ENCODE data around the gene CLCN3. TPM values are rescaled to one million over a fixed set of nuclear protein-coding genes. Genes with fewer than 3 reads are reported as not detected.

The CLCN3 gene
- total RNA-seq, 3 donors from 2014 or later (not counting 1 experiment from before 2014, with no cell fraction given) = 20.7 to 26.0 (median 21.0) TPM

DNA sequence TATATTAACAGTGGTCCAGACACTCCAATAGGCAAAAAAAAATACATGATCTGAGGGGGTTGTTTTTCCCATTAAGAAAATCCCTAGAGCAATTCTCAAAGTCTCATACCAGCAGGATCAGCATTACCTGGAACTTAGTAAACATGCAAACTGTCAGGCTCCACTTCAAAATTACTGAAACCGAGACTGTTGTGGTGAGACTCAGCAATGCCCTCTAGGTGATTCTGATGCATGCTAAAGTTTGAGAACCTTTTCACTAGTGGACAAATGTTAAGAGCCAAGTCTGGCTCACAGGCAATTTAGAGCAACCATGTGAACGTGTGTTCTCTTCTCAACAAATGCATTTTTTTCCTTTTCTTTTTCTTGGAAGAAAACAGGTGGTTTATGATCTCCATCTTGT, 38.2 kb upstream of the CLCN3 start:
- peaks cover 9% of the 10 kb centered on the region for H3K36me3 ChIP-seq (ENCODE audit: control insufficient read depth, insufficient read depth, low read length)
- H3K27ac ChIP-seq (ENCODE audit: low read length) = no peak overlapping the region
- H3K4me1 ChIP-seq (ENCODE audit: control insufficient read depth, insufficient read depth, low read length) = no peaks in the 10 kb centered on the region
- H3K4me3 ChIP-seq (ENCODE audit: low read length) = no peak overlapping the region
- no peaks in the 10 kb centered on the region for H3K9me3 ChIP-seq (ENCODE audit: control insufficient read depth, insufficient read depth, low read length)
- no peak overlapping the region for H3K4me3 Mint-ChIP-seq
- H3K27me3 ChIP-seq (ENCODE audit: control insufficient read depth, insufficient read depth, low read length) = no peaks in the 10 kb centered on the region
- H3K27ac Mint-ChIP-seq = no peak overlapping the region
- no peak for ATAC-seq
- H3K9me3 Mint-ChIP-seq = no peaks in the 10 kb centered on the region
- no peaks in the 10 kb centered on the region for H3K4me1 Mint-ChIP-seq
- no peaks in the 10 kb centered on the region for H3K27me3 Mint-ChIP-seq (ENCODE audit: low read depth in 2 of 2)
- intact Hi-C loops (cut with micrococcal nuclease) = no loop called here
- 88% methylated on average over 2 of the region's 2 CpGs for WGBS (ENCODE audit: insufficient coverage)
- TF ChIP-seq, protein P1, sequence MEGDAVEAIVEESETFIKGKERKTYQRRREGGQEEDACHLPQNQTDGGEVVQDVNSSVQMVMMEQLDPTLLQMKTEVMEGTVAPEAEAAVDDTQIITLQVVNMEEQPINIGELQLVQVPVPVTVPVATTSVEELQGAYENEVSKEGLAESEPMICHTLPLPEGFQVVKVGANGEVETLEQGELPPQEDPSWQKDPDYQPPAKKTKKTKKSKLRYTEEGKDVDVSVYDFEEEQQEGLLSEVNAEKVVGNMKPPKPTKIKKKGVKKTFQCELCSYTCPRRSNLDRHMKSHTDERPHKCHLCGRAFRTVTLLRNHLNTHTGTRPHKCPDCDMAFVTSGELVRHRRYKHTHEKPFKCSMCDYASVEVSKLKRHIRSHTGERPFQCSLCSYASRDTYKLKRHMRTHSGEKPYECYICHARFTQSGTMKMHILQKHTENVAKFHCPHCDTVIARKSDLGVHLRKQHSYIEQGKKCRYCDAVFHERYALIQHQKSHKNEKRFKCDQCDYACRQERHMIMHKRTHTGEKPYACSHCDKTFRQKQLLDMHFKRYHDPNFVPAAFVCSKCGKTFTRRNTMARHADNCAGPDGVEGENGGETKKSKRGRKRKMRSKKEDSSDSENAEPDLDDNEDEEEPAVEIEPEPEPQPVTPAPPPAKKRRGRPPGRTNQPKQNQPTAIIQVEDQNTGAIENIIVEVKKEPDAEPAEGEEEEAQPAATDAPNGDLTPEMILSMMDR (IDR thresholded peaks at IDR 0.05) = no peak
- DNase-seq = no peak
- H3K36me3 Mint-ChIP-seq = peaks cover 7% of the 10 kb centered on the region

DNA sequence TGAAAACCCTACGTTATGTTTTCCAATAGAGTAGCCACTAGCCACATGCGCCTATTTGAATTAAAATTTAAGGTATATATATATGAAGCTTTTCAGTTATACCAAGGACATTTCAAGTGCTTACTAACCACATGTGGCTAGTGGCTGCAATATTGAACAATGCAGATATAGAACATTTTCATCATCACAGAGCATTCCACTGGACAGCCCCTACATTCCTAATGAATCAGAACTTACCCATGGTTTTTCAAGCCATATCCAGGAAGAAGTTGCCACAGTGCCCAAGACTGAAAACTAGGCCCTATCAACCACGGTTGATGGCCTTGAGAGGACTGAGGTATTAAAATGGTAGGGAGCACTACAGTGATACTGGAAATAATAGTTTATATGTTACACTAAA, 37.7 kb upstream of the CLCN3 start:
- H3K4me3 Mint-ChIP-seq = no peak overlapping the region
- H3K27me3 Mint-ChIP-seq (ENCODE audit: low read depth in 2 of 2) = no peaks in the 10 kb centered on the region
- DNase-seq (no peak), ATAC-seq (no peak)
- Histone ChIP-seq H3K27ac (ENCODE audit: low read length) (no peak overlapping the region), H3K9me3 (ENCODE audit: control insufficient read depth, insufficient read depth, low read length) (no peaks in the 10 kb centered on the region), H3K36me3 (ENCODE audit: control insufficient read depth, insufficient read depth, low read length) (peaks cover 9% of the 10 kb centered on the region), H3K27me3 (ENCODE audit: control insufficient read depth, insufficient read depth, low read length) (no peaks in the 10 kb centered on the region), H3K4me3 (ENCODE audit: low read length) (no peak overlapping the region), H3K4me1 (ENCODE audit: control insufficient read depth, insufficient read depth, low read length) (no peaks in the 10 kb centered on the region)
- no peak overlapping the region for H3K27ac Mint-ChIP-seq
- no peaks in the 10 kb centered on the region for H3K4me1 Mint-ChIP-seq
- 95% methylated on average over 3 of the region's 3 CpGs for WGBS (ENCODE audit: insufficient coverage)
- TF ChIP-seq, protein P1 (IDR thresholded peaks at IDR 0.05) = no peak
- no peaks in the 10 kb centered on the region for H3K9me3 Mint-ChIP-seq
- peaks cover 7% of the 10 kb centered on the region for H3K36me3 Mint-ChIP-seq
- intact Hi-C loops (cut with micrococcal nuclease) = no loop called here

DNA sequence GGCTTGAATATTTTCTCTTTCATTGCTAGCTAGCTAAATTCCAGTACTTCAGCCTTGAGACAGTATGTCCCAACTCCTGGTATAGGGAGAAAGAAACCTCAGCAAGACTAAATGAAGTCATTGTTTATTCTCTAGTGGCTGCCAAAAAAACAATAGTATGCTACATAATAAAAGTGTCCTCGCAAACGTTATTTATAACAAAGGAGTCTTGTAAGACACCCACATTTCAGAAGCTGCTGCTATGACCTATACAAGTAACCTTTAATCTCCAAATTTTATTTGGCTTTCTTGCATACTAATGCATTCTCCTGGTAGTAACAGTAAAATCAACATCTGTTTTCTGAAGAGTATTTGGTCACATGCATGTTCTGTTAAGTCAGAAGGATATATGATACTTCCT, 36.8 kb upstream of the CLCN3 start:
- H3K9me3 ChIP-seq (ENCODE audit: control insufficient read depth, insufficient read depth, low read length) = no peaks in the 10 kb centered on the region
- DNase-seq (no peak), ATAC-seq (no peak)
- 100% methylated on average over 2 of the region's 2 CpGs for WGBS (ENCODE audit: insufficient coverage)
- intact Hi-C loops (cut with micrococcal nuclease) = no loop called here
- Mint-ChIP-seq H3K36me3 (peaks cover 7% of the 10 kb centered on the region), H3K4me3 (no peak overlapping the region), H3K4me1 (no peaks in the 10 kb centered on the region), H3K27ac (no peak overlapping the region), H3K27me3 (ENCODE audit: low read depth in 2 of 2) (no peaks in the 10 kb centered on the region), H3K9me3 (no peaks in the 10 kb centered on the region)
- H3K27ac ChIP-seq (ENCODE audit: low read length) = no peak overlapping the region
- no peaks in the 10 kb centered on the region for H3K4me1 ChIP-seq (ENCODE audit: control insufficient read depth, insufficient read depth, low read length)
- H3K36me3 ChIP-seq (ENCODE audit: control insufficient read depth, insufficient read depth, low read length) = peaks cover 12% of the 10 kb centered on the region
- H3K27me3 ChIP-seq (ENCODE audit: control insufficient read depth, insufficient read depth, low read length) = no peaks in the 10 kb centered on the region
- TF ChIP-seq, protein P1 (IDR thresholded peaks at IDR 0.05) = no peak
- no peak overlapping the region for H3K4me3 ChIP-seq (ENCODE audit: low read length)

DNA sequence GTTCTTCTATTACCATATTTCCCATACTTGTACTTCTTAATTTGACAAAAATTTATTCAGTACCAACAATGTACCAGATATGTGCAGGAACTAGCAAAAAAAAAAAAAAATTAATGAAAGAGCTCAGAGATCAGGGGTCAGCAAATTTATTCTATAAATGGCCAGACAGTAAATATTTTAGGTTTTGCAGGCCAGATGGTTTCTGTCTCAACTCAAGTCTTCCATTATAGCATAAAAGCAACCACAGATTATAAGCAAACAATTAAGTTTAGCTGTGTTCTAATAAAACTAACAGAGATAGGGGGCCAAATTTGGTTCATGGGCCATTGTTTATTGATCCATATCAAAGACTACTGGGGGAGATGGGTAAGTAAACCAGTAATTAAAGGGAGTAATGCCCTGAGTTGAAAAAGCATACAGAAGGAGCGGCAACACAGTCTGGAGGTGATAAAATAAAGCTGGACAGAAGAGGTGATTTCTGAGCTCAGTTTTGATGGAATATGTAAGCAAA, 27.3 kb upstream of the CLCN3 start:
- H3K27ac ChIP-seq (ENCODE audit: low read length) = no peak overlapping the region
- peak overlapping the region in 1 of 2 donors; percentile 26 for H3K27ac Mint-ChIP-seq
- H3K27me3 Mint-ChIP-seq (ENCODE audit: low read depth in 2 of 2) = no peaks in the 10 kb centered on the region
- peaks cover 18% of the 10 kb centered on the region for H3K36me3 ChIP-seq (ENCODE audit: control insufficient read depth, insufficient read depth, low read length)
- H3K27me3 ChIP-seq (ENCODE audit: control insufficient read depth, insufficient read depth, low read length) = no peaks in the 10 kb centered on the region
- ATAC-seq (no peak), DNase-seq (no peak)
- 100% methylated on average over 1 of the region's 1 CpG for WGBS (ENCODE audit: insufficient coverage)
- H3K4me3 Mint-ChIP-seq = no peak overlapping the region
- H3K4me1 ChIP-seq (ENCODE audit: control insufficient read depth, insufficient read depth, low read length) = no peaks in the 10 kb centered on the region
- intact Hi-C loops (cut with micrococcal nuclease) = no loop called here
- H3K4me3 ChIP-seq (ENCODE audit: low read length) = no peak overlapping the region
- peaks cover 0 to 8% of the 10 kb centered on the region in 2 donors for H3K4me1 Mint-ChIP-seq
- H3K9me3 Mint-ChIP-seq = no peaks in the 10 kb centered on the region
- TF ChIP-seq, protein P1 (IDR thresholded peaks at IDR 0.05) = no peak
- peaks cover 19% of the 10 kb centered on the region for H3K36me3 Mint-ChIP-seq
- no peaks in the 10 kb centered on the region for H3K9me3 ChIP-seq (ENCODE audit: control insufficient read depth, insufficient read depth, low read length)
